ENCODE data around the gene ZNF521. TPM values are rescaled to one million over a fixed set of nuclear protein-coding genes. Genes with fewer than 3 reads are reported as not detected.

ZNF521 gene
- total RNA-seq, 1 donor from 2014 or later: 51.4 TPM

GRCh38 chr18:25174324-25174723 is 177.6 kb downstream of the ZNF521 start:
- TF ChIP-seq CTCF (IDR thresholded peaks at IDR 0.05; ENCODE audit: unreplicated experiment): no peak
- Mint-ChIP-seq H3K27me3 (ENCODE audit: low read depth) (no peaks in the 10 kb centered on the region), H3K9me3 (no peaks in the 10 kb centered on the region), H3K36me3 (no peaks in the 10 kb centered on the region), H3K4me1 (peaks cover 33% of the 10 kb centered on the region), H3K4me3 (no peak overlapping the region), H3K27ac (no peak overlapping the region)
- no peak for DNase-seq (ENCODE audit: low spot score in 2 of 2, unreplicated experiment in 2 of 2)

GRCh38 chr18:25171334-25171733 is 180.6 kb downstream of the ZNF521 start:
- no peak for DNase-seq (ENCODE audit: low spot score in 2 of 2, unreplicated experiment in 2 of 2)
- Mint-ChIP-seq H3K4me1 (peaks cover 29% of the 10 kb centered on the region), H3K27me3 (ENCODE audit: low read depth) (no peaks in the 10 kb centered on the region), H3K9me3 (no peaks in the 10 kb centered on the region), H3K4me3 (no peak overlapping the region), H3K27ac (no peak overlapping the region), H3K36me3 (no peaks in the 10 kb centered on the region)
- TF ChIP-seq CTCF (IDR thresholded peaks at IDR 0.05; ENCODE audit: unreplicated experiment): no peak

- Mint-ChIP-seq H3K27ac (no peak overlapping the region), H3K9me3 (no peaks in the 10 kb centered on the region), H3K4me1 (peaks cover 33% of the 10 kb centered on the region), H3K4me3 (no peak overlapping the region), H3K27me3 (ENCODE audit: low read depth) (no peaks in the 10 kb centered on the region), H3K36me3 (no peaks in the 10 kb centered on the region)
- DNase-seq (ENCODE audit: low spot score in 2 of 2, unreplicated experiment in 2 of 2): no peak
- TF ChIP-seq CTCF (IDR thresholded peaks at IDR 0.05; ENCODE audit: unreplicated experiment): no peak
Measured at GRCh38 chr18:25170402-25170801, 181.6 kb downstream of the ZNF521 start.

DNA sequence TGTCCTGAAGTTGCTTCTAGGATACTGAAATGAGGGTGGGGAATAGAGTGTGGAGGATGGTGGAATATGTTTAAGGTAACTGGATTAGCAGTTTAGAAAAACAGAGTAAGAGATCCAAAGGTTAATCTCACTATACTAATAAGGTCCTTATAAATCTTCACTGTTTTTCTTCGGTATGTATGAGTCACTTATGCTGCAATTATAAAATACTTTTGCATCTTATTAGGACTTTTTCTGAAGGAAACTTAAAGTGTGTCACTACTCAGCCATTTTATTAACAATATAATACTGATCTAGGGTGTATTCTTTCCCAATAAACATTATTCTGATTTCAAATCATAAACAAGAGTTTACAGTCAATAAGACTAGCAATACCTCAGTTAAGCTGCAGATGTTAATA is 182.3 kb downstream of the ZNF521 start:
- Mint-ChIP-seq H3K9me3 (no peaks in the 10 kb centered on the region), H3K27me3 (ENCODE audit: low read depth) (no peaks in the 10 kb centered on the region), H3K4me1 (peaks cover 39% of the 10 kb centered on the region), H3K4me3 (no peak overlapping the region), H3K36me3 (no peaks in the 10 kb centered on the region), H3K27ac (no peak overlapping the region)
- TF ChIP-seq CTCF (IDR thresholded peaks at IDR 0.05; ENCODE audit: unreplicated experiment): no peak
- DNase-seq (ENCODE audit: low spot score in 2 of 2, unreplicated experiment in 2 of 2): no peak

GRCh38 chr18:25167612-25168410 is 184.2 kb downstream of the ZNF521 start:
- no peak for DNase-seq (ENCODE audit: low spot score in 2 of 2, unreplicated experiment in 2 of 2)
- H3K4me3 Mint-ChIP-seq: no peak overlapping the region
- H3K4me1 Mint-ChIP-seq: peaks cover 47% of the 10 kb centered on the region
- H3K36me3 Mint-ChIP-seq: no peaks in the 10 kb centered on the region
- H3K27me3 Mint-ChIP-seq (ENCODE audit: low read depth): no peaks in the 10 kb centered on the region
- H3K9me3 Mint-ChIP-seq: no peaks in the 10 kb centered on the region
- no peak overlapping the region for H3K27ac Mint-ChIP-seq
- no peak for TF ChIP-seq CTCF (IDR thresholded peaks at IDR 0.05; ENCODE audit: unreplicated experiment)

All from mesothelial cell of epicardium (in vitro differentiated cells).